ENCODE measurements around the gene CDC42SE2.
"Not testable (repeated sequence)": the region's sequence is repeated elsewhere in the genome, so short reads cannot be mapped to it uniquely, and the experiment has no call there.

Gene CDC42SE2

GRCh38 chr5:131276072-131276471 is 12.2 kb downstream of the CDC42SE2 start:
- peak; percentile 74 for FAIRE-seq
- DNase-seq (ENCODE audit: extremely low spot score, insufficient read length, low read depth): no peak

- DNase-seq (ENCODE audit: extremely low spot score, insufficient read length, low read depth): no peak
- no peak for FAIRE-seq
Observed at GRCh38 chr5:131277447-131277846, 13.6 kb downstream of the CDC42SE2 start.

GRCh38 chr5:131277875-131278740 is 14.3 kb downstream of the CDC42SE2 start:
- FAIRE-seq (peak; percentile 42), DNase-seq (ENCODE audit: extremely low spot score, insufficient read length, low read depth) (no peak)

- FAIRE-seq: not testable (repeated sequence)
Observed at GRCh38 chr5:131278741-131279124, 14.9 kb downstream of the CDC42SE2 start.

GRCh38 chr5:131279204-131279603 is 15.4 kb downstream of the CDC42SE2 start:
- DNase-seq (ENCODE audit: extremely low spot score, insufficient read length, low read depth) (no peak), FAIRE-seq (peak; percentile 58)

More at GRCh38 chr5:131278741-131279124, 14.9 kb downstream of the CDC42SE2 start:
- DNase-seq (ENCODE audit: extremely low spot score, insufficient read length, low read depth): not testable (repeated sequence)

- FAIRE-seq: no peak
- no peak for DNase-seq (ENCODE audit: extremely low spot score, insufficient read length, low read depth)
Observed at GRCh38 chr5:131280417-131280816, 16.6 kb downstream of the CDC42SE2 start.

GRCh38 chr5:131281133-131281867 is 17.4 kb downstream of the CDC42SE2 start:
- no peak for DNase-seq (ENCODE audit: extremely low spot score, insufficient read length, low read depth)
- FAIRE-seq: peak; percentile 83

- FAIRE-seq: peak; percentile 63
- no peak for DNase-seq (ENCODE audit: extremely low spot score, insufficient read length, low read depth)
Observed at GRCh38 chr5:131281868-131282234, 18.0 kb downstream of the CDC42SE2 start.

- DNase-seq (ENCODE audit: extremely low spot score, insufficient read length, low read depth) (no peak), FAIRE-seq (no peak)
Observed at GRCh38 chr5:131282235-131282634, 18.4 kb downstream of the CDC42SE2 start.

GRCh38 chr5:131285703-131286399 is 22.0 kb downstream of the CDC42SE2 start:
- FAIRE-seq (peak; percentile 52), DNase-seq (ENCODE audit: extremely low spot score, insufficient read length, low read depth) (no peak)

- no peak for FAIRE-seq
- DNase-seq (ENCODE audit: extremely low spot score, insufficient read length, low read depth): no peak
Observed at GRCh38 chr5:131286400-131286715, 22.5 kb downstream of the CDC42SE2 start.

- FAIRE-seq (peak; percentile 75), DNase-seq (ENCODE audit: extremely low spot score, insufficient read length, low read depth) (no peak)
Observed at GRCh38 chr5:131288328-131288727, 24.5 kb downstream of the CDC42SE2 start.

- DNase-seq (ENCODE audit: extremely low spot score, insufficient read length, low read depth): no peak
- FAIRE-seq: peak; percentile 44
Observed at GRCh38 chr5:131289738-131290137, 25.9 kb downstream of the CDC42SE2 start.

GRCh38 chr5:131296213-131296672 is 32.4 kb downstream of the CDC42SE2 start:
- no peak for FAIRE-seq
- DNase-seq (ENCODE audit: extremely low spot score, insufficient read length, low read depth): no peak

GRCh38 chr5:131297886-131298285 is 34.0 kb downstream of the CDC42SE2 start:
- FAIRE-seq (no peak), DNase-seq (ENCODE audit: extremely low spot score, insufficient read length, low read depth) (no peak)

- DNase-seq (ENCODE audit: extremely low spot score, insufficient read length, low read depth) (no peak), FAIRE-seq (no peak)
Observed at GRCh38 chr5:131299465-131299864, 35.6 kb downstream of the CDC42SE2 start.

GRCh38 chr5:131302506-131302905 is 38.7 kb downstream of the CDC42SE2 start:
- no peak for FAIRE-seq
- no peak for DNase-seq (ENCODE audit: extremely low spot score, insufficient read length, low read depth)

- no peak for DNase-seq (ENCODE audit: extremely low spot score, insufficient read length, low read depth)
- no peak for FAIRE-seq
Observed at GRCh38 chr5:131303537-131303936, 39.7 kb downstream of the CDC42SE2 start.

GRCh38 chr5:131304414-131304813 is 40.6 kb downstream of the CDC42SE2 start:
- no peak for DNase-seq (ENCODE audit: extremely low spot score, insufficient read length, low read depth)
- no peak for FAIRE-seq

GRCh38 chr5:131305138-131305689 is 41.4 kb downstream of the CDC42SE2 start:
- FAIRE-seq (peak; percentile 59), DNase-seq (ENCODE audit: extremely low spot score, insufficient read length, low read depth) (no peak)
